Left forelimb (tissue), 1 donor: ENCODE measurements around the gene CACNA2D4.
"Not testable (repeated sequence)": the region's sequence is repeated elsewhere in the genome, so short reads cannot be mapped to it uniquely, and the experiment has no call there.

Source experiments
- DNase-seq: peaks from one replicate; pipeline ENCODE4 v3.0.0-alpha.2; 2018; ENCODE audit warnings: low spot score

The CACNA2D4 gene

GRCh38 chr12:1918081-1918883 is at the start of gene CACNA2D4:
Gene CACNA2D4 (minus strand): TSS chr12:1918652. CDS start chr12:1918473, 179 bp downstream.
- peak; percentile 60 for DNase-seq

GRCh38 chr12:1966561-1967226 is 48.2 kb upstream of the CACNA2D4 start:
- no peak for DNase-seq

- DNase-seq = no peak
These were observed 47.5 kb upstream of the CACNA2D4 start for GRCh38 chr12:1965916-1966315.

- no peak for DNase-seq
These were observed 43.9 kb upstream of the CACNA2D4 start for GRCh38 chr12:1962051-1963020.

- DNase-seq = no peak
These were observed 38.3 kb upstream of the CACNA2D4 start for GRCh38 chr12:1956716-1957115.

- DNase-seq = no peak
These were observed 31.5 kb upstream of the CACNA2D4 start for GRCh38 chr12:1949771-1950470.

- DNase-seq = no peak
These were observed 30.4 kb upstream of the CACNA2D4 start for GRCh38 chr12:1948883-1949282.

- no peak for DNase-seq
These were observed 28.6 kb upstream of the CACNA2D4 start for GRCh38 chr12:1947081-1947480.

GRCh38 chr12:1946296-1946695 is 27.8 kb upstream of the CACNA2D4 start:
- no peak for DNase-seq

- DNase-seq = not testable (repeated sequence)
These were observed 27.1 kb upstream of the CACNA2D4 start for GRCh38 chr12:1945502-1945901.

- DNase-seq = peak; percentile 89
These were observed 21.6 kb upstream of the CACNA2D4 start for GRCh38 chr12:1939801-1940607.

GRCh38 chr12:1939331-1939730 is 20.9 kb upstream of the CACNA2D4 start:
- DNase-seq = no peak

- peak; percentile 45 for DNase-seq
These were observed 19.2 kb upstream of the CACNA2D4 start for GRCh38 chr12:1937481-1938224.

GRCh38 chr12:1936406-1937320 is 18.2 kb upstream of the CACNA2D4 start:
- DNase-seq = peak; percentile 64

- DNase-seq = no peak
These were observed 17.4 kb upstream of the CACNA2D4 start for GRCh38 chr12:1935700-1936378.

- no peak for DNase-seq
These were observed 16.8 kb upstream of the CACNA2D4 start for GRCh38 chr12:1935242-1935641.

- no peak for DNase-seq
These were observed 16.4 kb upstream of the CACNA2D4 start for GRCh38 chr12:1934831-1935230.

- DNase-seq = no peak
These were observed 15.6 kb upstream of the CACNA2D4 start for GRCh38 chr12:1934068-1934467.
